Left hindlimb (tissue), 1 donor: ENCODE results near the gene TMEM150B.

Experiments
- DNase-seq: peaks from one replicate; pipeline ENCODE4 v3.0.0-alpha.2; 2018

TMEM150B gene

DNA sequence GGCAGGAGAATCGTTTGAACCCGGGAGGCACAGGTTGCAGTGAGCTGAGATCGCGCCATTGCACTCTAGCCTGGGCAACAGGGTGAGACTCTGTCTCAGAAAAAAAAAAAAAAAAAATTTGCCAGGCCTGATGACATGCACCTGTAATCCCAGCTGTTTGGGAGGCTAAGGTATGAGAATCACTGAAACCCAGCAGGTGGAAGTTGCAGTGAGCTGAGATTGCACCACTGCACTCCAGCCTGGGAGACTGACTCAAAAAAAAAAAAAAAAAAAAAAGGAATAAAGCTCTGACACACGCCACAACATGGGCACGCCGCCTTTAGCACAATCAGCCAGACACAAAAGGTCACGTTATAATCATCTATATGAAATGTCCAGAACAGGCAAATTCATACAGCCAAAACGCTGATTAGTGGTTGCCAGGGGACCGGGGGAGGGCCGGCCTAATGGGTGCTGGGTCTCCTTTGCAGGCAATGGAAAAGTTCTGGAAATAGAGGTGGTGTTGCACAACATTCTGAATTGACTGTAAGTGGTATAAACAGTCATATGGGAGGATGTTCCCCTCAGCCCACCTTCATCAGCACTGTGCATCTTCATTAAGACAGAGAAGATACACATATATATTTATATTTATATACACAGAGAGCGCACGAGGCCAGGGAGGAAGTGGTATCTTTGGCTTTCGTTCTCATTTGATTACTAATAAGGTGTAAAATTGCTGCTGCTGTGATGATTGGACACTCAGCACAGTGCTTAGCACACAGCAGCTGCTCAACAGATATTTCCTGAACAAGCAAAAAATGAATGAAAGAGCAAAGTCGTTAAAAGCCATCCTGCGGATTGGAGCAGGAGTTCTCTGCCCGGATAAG lies 49.1 kb downstream of the TMEM150B start:
- DNase-seq = no peak

- DNase-seq = no peak
Observed at GRCh38 chr19:55273978-55274707, 51.0 kb downstream of the TMEM150B start.

- DNase-seq = no peak
Observed at GRCh38 chr19:55272142-55272541, 53.0 kb downstream of the TMEM150B start.

GRCh38 chr19:55270172-55270942 lies 54.8 kb downstream of the TMEM150B start:
- DNase-seq = no peak

DNA sequence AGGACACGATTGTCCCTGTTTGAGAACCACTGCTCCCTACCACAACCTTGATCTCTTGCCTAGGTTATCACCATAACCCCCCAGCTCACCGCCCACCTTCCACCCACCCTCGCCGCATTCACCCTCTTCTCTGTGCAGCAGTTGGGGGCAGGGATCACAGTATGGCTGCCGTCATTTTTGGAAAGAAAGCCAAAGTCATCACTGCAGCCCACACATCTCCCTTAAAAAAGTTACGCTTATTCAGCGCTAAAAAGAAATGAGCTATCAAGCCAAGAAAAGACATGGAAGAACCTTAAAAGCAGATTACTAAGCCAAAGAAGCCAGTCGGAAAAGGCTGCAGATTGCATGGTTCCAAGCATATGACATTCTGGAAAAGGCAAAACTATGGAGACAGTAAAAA lies 55.8 kb downstream of the TMEM150B start:
- no peak for DNase-seq

GRCh38 chr19:55266840-55267239 lies 58.3 kb downstream of the TMEM150B start:
- no peak for DNase-seq

GRCh38 chr19:55266404-55266803 lies 58.7 kb downstream of the TMEM150B start:
- no peak for DNase-seq

DNA sequence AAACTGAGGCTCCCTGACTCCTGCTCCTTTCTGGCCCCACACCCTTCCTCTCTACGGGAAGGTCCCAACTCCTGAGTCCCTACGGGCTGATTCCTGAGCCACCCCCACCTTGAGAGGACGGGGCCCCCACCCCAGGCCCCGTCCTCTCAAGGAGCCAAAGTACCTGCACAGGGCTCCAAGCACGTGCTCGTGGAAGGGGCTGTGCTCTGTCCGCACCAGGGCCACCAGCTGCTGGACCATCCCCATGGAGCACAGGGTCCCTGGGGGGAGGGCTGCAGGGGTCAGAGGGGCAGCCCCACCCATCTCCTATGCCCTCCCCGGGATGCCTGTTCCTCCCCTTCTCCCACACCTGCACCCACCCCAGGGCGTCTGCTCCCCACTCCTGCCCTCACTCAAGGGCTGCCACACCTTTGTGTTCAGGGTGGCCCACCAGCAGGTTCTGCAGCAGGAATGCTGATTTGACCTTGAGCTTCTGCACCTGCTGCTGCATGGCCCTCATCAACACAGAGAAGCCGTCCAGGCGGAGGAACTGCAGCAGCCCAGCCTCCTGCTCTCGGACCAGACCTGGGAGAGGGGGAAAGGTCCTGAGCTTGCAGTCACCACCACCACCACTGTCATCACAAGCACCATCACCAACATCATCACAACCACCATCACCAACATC lies 59.3 kb downstream of the TMEM150B start:
- no peak for DNase-seq

GRCh38 chr19:55265173-55265572 lies 60.0 kb downstream of the TMEM150B start:
- DNase-seq = no peak

DNA sequence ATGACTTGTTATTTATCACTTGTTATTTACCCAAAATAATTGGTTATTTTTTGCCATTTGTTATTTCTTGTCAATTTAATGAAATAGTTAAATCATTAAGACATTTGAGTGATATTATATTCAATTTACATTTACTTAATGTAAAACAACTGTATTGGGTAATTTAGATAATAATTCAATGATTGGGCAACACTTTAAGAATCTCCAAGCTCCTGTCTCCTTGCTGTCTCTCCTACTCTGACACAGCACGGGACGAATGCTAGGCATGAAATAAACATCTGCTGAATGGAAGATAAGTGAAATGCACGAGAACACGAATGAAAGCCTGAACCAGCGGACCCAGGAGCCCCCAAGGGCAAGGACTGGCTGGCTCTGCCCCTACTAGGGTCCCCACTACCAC lies 60.6 kb downstream of the TMEM150B start:
- DNase-seq = no peak
